NCI-H1417 treated with DMSO at 0.1 percent for 48 hours (cell line): ENCODE measurements around the gene PLEK2.

Source experiments
- DNase-seq: peaks from one replicate; lab custom pipeline; 2025; lab: John Stamatoyannopoulos, UW

PLEK2 gene

DNA sequence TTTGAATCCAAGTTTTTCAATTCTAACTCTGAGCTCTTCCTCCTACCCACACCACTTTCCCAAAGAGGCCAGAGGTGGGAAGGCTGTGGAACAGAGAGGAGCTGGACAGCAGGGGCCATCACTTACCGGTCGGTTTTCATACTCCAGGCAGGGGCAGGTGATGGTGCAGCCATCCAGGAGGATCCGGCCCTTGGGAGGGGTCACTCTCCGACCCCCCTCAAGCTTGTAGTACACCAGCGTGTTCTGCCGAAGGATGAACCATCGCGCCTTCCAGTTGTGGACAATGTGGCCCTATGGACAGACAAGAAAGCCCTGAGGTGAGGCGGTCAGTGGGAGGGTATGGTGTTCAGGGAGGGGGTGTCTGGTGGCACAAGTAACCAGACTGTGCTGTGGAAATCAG is 14.4 kb downstream of the PLEK2 start:
- no peak for DNase-seq

DNA sequence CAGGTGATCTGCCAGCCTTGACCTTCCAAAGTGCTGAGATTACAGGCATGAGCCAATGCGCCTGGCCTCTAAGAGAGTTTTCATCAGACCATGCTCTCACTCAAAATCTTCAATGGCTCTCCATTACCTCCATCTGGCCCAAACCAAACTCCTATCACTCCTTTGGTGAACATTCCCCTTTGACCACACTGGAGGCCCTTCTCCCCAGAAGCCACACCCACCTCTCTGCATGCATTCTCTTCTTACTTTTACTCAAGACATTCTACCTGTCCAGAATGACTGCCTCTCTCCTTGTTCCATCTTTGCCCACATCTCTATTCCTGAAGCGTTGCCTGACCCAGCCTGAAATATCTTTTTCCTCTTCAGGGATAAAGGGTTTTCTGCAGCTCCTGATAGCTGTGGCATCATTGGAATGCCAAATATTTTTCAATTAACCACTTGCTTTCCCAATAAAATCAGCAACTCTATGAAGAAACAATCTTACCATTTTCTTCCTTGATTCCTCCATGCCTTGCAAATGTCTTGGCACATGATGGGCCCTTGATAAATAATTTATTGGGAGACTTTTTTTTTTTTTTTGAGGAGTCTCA is 15.5 kb downstream of the PLEK2 start:
- DNase-seq, result no peak

DNA sequence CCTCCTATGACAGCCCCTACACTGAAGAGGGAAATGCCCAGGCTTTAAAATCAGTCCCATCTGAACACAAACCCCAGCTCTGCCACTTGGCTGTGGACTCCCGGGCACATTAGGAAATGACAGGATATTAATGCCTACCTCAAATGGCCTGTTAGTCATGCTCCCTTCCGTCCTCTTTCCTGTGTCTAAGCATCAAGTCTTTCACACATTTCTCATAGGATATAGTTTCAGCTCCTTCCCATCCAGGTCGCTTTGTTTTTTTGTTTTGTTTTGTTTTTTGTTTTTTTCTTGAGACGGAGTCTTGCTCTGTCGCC is 16.1 kb downstream of the PLEK2 start:
- no peak for DNase-seq

DNA sequence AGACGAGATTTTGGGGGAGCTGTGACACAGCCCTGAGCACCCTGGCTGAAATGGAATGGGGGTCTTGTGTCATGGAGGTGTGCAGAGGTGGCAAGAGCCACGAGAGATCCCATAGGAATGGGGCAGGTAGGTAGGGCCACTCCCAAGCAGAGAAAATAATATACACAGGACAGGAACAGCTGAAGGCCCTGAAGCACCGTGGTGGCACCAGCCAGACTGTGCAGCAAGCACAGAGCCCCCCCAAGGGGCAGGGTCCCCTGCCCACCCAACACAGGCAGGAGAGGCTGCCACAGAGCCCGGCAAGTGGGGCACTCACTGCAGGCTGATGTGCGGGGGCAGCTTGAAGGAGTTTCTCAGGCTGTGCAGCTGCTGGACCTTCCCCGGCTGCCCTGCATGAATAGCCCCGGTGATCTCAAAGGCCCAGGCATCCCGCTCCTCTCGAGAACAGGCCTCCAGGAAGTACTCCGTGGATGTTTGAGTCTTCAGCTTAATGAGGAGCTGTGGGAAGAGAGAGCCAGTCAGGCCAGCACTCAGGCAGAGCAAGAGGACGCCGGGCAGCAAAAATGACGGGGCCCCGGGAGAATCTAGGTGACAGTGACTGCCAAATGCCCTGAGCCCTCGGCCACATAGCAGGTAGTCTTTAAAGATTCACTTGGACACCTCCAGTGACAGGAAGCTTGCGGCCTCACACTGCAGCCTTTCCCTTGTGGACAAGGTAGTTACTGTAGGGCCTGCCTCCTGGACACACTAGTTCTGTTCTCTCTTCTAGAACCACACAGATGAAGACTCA is 16.7 kb downstream of the PLEK2 start:
- DNase-seq, result no peak

DNA sequence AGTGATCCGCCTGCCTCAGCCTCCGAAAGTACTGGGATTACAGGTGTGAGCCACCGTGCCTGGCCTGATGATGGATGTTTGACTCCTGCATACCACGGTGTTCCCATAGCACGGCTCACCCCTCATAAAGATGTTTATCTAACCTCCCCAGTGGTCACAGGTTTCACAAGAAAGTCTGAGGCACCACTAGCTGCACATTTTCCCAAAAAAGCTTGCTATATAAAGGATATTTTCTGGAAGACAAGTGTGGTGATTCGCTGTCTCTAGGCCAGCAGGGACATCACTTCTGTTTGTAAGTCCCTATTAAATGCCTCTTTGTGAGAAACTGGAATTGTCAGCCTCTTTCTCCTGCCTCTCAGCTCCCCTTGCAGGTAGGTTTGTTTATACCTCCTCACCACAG is 18.3 kb downstream of the PLEK2 start:
- DNase-seq, result no peak

DNA sequence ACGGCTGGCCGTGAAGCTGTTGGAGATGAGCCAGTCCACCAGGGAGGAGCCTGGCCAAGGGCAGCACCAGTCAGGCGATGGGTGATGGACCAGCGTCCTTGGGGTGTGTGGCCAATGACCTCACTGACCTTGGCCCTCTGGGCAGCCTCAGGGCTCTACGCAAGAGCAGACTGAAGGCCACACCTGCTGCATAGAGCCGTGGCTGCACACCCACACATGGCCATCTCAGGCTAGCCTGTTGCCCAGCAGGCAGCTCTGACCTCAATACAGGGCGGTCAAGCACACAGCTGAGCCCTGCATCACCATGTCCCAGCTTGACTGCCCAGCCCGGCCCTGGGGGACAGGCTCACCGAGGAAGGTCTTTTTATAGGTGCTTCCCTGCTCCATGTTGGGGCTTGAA is 19.2 kb downstream of the PLEK2 start:
- DNase-seq, result no peak

DNA sequence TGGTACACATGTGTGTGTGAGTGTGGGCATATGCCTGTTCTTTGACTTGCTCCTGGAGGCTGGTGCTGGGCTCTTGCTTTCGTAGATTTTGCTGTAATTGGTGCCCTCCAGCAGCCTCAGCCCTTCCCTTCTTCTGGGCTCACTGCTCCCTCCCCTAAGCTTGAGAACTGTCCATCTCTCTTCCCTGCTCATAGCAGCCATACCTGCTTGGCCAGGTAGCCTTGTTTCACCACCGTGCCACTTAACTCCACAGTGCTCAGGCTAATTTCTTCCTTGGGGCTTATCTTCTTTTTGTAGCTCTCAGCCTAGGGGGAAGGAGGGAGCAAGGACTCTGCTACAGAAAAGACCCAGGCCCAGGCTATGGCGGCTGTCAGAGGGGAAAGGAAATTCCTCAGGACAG is 19.8 kb downstream of the PLEK2 start:
- DNase-seq, result no peak

DNA sequence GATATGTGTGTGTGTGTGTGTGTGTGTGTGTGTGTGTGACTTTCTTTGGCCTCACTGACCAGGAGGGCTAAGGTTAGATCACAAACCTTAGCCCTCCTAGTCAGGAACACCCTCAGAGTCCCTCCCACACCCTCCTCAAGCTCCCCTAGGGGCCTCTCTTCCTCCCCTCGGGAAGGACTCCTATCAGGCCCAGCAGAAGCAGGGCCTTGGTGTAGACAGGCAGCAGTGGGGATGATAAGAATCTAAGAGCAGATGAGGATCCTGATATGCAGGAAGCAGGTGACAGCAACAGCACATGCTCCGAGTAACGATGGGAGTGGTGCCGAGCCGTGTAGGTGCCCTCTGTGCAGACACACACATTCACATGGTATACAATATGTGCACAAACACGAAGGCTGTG is 20.7 kb downstream of the PLEK2 start:
- no peak for DNase-seq

DNA sequence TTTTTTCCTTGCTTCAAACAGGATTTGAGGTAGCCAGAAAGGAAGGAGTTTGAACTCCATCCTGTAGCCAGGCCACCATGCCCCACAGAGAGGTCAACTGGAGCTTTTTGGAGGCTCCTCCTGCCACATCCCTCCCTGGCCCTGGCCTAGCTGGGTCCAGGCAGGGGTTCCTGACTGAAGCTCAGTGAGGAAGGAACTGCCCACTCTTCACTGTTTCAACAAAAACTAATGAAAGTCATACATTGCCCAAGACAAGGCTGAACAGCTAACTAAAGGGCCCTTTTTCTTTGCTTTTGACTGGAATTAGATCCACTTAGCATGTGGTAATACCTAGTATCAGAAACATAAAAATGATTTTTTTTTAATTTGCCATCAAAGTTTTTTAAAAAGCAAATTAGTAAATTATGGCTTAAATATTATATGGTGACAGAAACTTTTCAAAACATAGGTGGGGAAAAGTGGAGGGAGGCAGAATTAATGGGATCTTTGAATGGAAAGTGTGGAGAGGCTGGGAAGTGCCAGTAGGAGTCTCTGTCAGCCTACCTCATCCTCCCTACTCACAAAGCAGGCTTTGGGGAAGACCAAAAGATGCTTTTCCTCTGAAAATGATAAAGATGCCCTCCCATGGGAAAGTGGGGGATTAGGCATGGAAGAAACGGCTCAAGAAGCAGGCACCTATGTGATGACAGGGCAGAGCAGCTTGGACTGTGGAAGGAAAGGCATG is 22.0 kb downstream of the PLEK2 start:
- no peak for DNase-seq

DNA sequence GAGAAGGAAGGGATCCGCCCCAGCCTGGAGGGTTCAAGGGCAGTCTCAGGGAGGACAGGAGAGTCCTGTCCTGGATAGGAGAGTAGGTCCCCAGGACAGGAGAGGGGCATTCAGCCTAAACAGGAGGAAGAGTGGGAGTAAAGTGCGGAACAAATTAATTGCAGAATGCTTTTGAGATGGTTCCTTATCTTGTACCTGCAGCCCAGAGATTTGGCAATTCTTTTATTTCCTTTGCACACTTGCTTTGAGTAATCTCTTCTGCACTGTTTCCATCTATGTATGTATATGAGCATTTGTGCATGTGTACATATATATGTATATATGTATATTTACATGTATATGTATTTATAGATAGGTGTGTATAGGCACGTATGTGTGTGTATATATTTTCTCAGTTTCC is 22.7 kb downstream of the PLEK2 start:
- DNase-seq, result no peak

DNA sequence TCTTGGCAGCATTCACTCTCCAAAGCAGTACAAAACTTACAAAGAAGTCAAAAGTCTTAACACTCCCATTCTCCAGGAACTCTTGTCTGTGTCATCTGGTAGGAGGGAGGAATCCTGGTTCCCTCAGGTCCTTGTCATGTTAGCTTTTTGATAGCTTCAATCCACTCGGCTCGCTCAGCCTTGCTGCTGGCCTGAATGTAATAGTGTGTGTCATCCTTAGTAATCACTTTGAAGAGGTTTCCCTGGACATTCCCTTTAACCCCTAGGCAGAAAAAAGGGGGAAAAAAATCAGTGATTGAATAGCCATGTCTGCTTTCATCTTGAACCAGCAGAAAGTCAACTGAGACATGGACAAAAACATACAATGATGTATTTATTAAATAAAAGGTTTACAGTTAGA is 24.8 kb downstream of the PLEK2 start:
- no peak for DNase-seq

DNA sequence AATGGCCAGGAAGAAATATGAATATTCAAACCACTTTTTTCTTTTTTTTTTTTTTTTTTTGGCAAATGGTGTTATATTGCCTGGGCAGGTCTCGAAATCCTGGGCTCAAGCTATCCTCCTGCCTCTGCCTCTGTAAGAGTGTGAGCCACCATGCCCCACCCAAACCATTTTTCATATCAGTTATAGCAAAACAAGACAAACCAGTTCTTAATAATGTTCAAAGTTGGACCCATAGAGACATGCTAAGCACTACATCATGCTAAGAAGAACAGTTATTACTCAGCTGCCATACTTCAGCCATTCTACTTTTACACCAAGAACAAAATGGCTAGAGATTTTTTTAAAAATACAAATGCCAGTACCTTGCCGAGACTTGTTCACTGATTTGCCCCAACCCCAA is 26.3 kb downstream of the PLEK2 start:
- no peak for DNase-seq

DNA sequence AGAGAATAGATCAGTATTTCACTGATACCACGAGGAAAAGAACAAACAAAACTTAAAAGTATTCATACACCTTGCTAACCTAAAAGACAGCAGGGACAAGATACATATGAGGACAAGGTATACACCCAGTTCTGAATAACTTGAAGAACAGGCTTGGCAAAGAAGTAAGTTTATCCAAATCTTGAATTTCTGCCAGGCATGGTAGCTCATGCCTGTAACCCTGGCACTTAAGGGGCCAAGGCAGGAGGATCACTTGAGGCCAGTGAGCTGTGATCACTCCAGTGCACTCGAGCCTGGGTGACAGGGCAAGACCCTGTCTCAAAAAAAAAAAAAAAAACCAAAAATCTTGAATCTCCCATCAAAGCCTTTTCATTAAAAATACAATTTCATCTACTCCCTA is 26.8 kb downstream of the PLEK2 start:
- DNase-seq, result no peak

DNA sequence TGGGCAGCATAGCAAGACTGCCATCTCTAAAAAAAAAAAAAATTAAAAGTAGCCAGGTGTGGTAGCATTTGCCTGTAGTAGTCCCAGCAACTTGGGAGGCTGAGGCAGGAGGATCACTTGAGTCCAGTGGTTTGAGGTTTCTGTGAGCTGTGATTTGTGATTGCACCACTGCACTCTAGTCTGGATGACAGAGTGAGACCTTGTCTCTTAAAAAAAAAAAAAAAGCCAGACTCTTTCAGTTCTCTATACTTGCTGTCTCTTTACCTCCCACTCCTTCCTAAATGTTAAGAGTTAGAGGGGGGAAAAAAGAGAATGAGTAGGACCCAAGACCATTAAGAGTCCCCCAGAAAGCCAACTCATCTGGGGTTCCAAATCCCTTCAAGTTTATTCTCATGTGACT is 34.0 kb downstream of the PLEK2 start:
- DNase-seq, result no peak

DNA sequence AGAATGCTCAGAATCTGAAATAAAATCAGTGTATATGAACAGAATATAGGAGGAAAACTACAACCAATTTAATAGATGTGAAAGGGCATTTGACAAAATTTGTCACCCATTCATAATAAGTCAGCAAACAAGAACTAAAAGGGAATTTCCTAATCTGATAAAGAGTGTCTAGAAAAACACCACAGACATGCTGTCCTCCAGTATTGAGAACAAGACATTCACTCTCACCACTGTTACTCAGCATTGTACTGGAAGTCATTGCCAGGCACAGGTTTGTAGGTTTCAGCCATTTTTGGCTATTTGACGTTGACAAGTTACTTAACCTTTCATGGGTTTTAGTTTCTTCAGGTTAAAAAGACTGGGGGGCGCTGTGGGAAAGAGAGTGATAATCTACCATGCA is 38.6 kb downstream of the PLEK2 start:
- no peak for DNase-seq

DNA sequence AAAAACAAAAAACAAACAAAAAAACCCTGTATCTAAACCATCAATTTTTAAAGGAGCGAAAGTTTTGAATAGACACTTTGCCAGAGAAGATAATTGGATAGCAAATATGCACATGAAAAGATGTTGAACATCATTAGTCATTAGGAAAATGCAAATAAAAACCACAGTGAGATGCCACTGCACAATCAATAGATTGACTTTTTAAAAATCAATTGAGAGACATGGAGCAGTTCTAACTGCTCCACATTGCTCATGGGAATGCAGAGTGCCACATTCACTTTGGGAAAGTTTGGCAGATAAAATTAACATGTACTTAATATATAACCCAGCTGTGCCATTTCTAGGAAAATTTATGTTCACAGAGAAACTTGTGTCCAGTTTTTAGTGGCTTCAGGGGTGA is 39.1 kb downstream of the PLEK2 start:
- DNase-seq, result no peak

DNA sequence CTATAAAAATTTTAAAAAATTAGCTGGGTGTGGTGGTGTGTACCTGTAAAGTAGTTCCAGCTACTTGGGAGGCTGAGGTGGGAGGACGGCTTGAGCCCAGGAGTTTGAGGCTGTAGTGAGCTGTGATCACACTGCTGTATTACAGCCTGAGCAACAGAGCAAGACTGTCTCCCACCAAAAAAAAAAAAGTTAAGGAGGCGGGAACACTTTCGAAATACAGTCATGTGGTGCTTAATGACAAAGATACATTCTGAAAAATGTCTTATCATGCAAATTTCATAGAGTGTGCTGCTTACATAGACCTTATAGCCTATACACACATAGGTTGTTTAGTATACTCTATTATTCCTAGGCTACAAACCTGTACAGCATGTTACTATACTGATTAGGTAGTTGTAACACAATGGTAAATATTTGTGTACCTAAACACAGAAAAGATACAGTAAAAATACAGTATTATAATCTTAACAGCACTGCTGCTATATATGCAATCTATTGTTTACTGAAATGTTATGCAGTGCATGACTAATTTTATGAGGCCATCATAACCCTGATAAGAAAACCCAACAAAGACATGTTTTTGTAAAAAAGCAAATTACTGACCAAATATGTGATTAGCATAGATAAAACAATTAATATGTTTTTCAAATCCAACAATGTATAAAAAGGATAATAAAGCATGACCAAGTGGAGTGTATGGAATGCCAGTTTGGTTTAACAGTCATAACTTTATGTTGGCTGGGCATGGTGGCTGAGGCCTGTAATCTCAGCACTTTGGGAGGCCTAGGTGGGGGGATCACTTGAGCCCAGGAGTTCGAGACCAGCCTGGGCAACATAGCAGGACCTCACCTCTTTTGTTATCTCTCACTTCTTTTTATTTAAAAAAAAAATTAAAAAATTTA is 40.5 kb downstream of the PLEK2 start:
- no peak for DNase-seq

DNA sequence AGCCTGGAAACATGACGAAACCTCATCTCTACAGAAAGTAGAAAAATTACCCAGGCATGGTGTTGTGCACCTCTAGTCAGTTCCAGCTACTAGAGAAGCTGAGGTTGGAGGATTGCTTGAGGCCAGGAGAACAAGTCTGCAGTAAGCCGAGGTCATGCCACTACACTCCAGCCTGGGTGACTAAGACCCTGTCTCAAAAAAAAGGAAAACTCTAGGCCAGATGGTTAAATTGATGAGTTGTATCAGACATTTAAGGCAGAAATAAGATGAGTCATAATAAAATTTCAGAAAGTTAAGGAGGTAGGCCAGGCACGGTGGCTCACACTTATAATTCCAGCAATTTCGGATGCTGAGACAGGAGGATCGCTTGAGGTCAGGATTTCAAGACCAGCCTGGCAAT is 41.1 kb downstream of the PLEK2 start:
- no peak for DNase-seq

DNA sequence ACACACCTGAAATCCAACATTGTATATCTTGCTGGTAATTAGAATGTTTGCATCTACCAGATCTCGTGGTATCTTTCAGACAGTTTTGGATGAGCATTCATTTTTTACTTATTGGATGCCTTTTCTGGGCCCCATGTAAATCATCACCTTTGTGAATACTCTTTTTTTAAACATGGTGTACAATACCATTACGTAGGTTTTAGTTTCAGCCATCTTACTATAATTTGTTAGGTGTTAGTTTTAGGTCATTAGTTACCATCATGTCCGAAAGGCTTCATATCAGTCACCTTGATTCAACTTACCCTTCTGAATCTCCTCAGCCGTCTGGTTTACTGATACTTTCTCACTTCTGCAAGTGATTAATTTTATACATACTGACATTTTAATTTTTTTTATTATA is 46.5 kb downstream of the PLEK2 start:
- no peak for DNase-seq

DNA sequence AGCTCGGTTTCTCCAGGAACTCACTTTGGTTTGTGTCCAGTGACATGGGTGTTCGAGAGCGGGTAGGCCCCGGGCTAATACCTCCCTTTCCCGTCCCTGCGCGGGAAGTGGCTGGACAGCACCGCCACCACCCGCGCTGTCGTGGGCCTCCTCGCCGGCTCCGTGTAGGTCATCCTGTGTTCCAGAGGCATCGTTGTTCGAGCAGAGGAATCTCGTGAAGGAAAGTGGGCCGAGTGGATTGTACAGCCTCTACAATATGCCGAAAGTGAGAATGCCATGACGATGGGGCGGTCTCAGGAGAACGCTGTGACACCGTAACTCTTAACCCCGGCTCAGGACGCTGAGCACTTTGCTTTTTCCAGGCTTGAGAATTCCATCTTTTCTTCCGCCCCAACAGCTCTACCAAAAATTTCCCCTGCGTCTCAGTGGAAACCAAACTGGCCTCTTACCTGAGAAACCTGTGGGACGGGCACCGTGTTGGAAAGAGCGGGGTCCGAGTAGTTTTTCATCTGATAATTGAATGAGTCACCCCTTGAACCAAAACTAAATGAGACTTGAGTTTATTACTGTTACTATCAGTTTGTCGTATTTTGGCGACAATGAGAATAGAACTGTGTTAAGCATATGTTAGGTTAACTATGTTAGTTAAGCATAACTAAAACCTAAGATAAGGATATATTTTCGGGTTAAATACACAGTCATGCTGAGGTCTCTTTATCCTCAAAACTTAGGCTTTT is 51.3 kb downstream of the PLEK2 start:
- DNase-seq, result no peak

DNA sequence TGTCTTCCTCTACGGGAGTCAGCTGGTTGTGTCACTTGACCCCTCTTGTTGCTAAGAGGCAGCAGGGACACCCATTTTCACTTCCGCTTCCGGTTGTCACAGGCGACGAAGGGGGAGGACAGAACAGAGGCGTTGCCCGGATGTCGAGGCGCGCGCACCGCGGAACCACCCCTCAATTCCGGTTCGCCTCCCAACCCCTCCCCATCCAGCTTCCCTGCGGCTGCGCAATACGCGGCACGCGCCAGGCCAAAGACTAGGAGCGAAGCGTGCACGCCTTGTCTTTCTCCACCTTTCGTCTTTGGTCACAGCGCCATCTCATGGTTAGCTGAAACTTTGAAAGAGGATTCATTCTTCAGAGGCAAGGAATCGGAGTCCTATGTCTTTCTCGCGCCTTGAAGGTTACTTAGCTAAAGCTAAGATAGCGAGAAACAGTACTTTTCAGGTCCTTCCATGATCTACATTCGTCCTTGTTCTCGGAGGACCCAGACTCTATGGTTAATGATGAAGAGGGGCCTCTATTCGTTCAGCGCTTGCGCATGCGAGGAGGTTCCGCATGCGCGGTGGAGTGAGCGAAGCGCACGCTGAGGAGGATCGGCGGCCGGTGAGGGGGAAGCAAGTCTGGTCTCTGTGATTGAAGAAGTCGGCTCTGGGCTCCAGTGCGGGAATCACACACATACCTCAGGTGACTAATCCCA is 52.0 kb downstream of the PLEK2 start, which contains the start of the genes ATP6V1D and EIF2S1:
ATP6V1D (minus strand) TSS at position 30 of the 695 bp plus-strand sequence. CDS start 106 bp downstream, outside the sequence.
EIF2S1 (plus strand) TSS at position 554 of the 695 bp plus-strand sequence. CDS start 4,440 bp downstream, outside the sequence.
- peak; percentile 48 for DNase-seq
